ENCODE measurements around the gene ATP1A2.

Gene ATP1A2

GRCh38 chr1:160078512-160079195, 36.9 kb upstream of the ATP1A2 start:
- TF ChIP-seq CTCF (IDR thresholded peaks at IDR 0.05; ENCODE audit: insufficient read depth, low read length, missing control alignments): peak; percentile 77
- ChIA-PET CTCF (interaction anchor here (0.6 to 11.7 kb wide), 44 partner anchors 7 to 301 kb away, joined by 3 to 116 read pairs (median 4); partner anchors contain the start of genes IGSF8, KCNJ10, PIGM and TAGLN2), POLR2A (no interaction called here)
- no peak overlapping the region for H3K4me3 ChIP-seq (ENCODE audit: low read depth, low read length)
- no peak for DNase-seq (ENCODE audit: low read depth, low spot score)

GRCh38 chr1:160079448-160079847, 36.1 kb upstream of the ATP1A2 start:
- no peak overlapping the region for H3K4me3 ChIP-seq (ENCODE audit: low read depth, low read length)
- ChIA-PET POLR2A (no interaction called here), CTCF (interaction anchor here (0.8 to 11.7 kb wide), 29 partner anchors 7 to 302 kb away, joined by 3 to 116 read pairs (median 9); partner anchors contain the start of genes IGSF8 and TAGLN2)
- DNase-seq (ENCODE audit: low read depth, low spot score): no peak
- TF ChIP-seq CTCF (IDR thresholded peaks at IDR 0.05; ENCODE audit: insufficient read depth, low read length, missing control alignments): no peak

DNA sequence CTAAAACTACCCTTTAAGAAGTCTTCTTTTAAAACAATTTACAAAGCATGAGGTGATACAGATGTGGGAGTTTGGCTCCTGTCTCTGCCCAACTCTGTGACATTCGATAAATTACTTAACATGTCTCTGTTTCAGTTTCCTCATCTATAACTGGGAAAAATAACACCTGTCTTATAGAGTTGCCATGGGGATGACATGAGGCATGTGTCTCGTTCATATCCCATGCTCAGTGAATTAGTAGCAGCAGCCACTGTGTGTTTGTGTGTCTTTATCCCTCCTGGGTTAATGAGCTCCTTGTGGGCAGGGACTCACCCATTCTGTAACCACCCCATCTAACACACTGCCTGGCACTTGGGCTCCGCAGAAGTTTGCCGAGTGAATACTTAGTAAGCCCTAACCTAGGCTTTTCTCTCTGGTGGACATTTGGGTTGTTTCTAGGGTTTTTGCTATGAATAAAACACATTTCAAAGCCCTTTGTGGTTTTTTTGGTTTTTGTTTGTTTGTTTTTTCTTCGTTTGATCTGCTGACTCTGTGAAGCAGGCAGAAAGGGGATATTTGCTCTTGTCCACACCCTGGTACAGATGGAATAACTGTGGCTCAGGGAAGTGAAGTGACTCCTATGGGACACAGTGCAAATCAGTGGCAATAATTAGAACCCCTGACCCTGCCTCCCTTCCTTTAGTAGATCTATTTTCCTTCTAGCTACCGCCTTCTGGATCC, 35.0 kb upstream of the ATP1A2 start:
- ChIA-PET CTCF (interaction anchor here (0.7 to 9.2 kb wide), 17 partner anchors 9 to 296 kb away, joined by 3 to 147 read pairs (median 9); partner anchors contain the start of genes IGSF8, IGSF9 and PIGM), POLR2A (no interaction called here)
- no peak for DNase-seq (ENCODE audit: low read depth, low spot score)
- no peak for TF ChIP-seq CTCF (IDR thresholded peaks at IDR 0.05; ENCODE audit: insufficient read depth, low read length, missing control alignments)
- H3K4me3 ChIP-seq (ENCODE audit: low read depth, low read length): no peak overlapping the region

GRCh38 chr1:160081261-160081936, 34.2 kb upstream of the ATP1A2 start, which contains the start of gene KCNJ9:
Gene KCNJ9, plus strand, starts transcription at chr1:160081538. Its CDS starts 2,493 bp downstream, at chr1:160084031.
- POLR2A ChIA-PET: interaction anchor here (0.9 kb wide), 1 partner anchor 156 kb away, joined by 4 read pairs; the partner anchor contains the start of gene TAGLN2
- no peak within 1 kb of the TSS for H3K4me3 ChIP-seq (ENCODE audit: low read depth, low read length)
- DNase-seq (ENCODE audit: low read depth, low spot score): no peak
- CTCF ChIA-PET: interaction anchor here (0.7 to 9.2 kb wide), 18 partner anchors 9 to 295 kb away, joined by 3 to 147 read pairs (median 6); partner anchors contain the start of genes IGSF8, IGSF9 and PIGM
- TF ChIP-seq CTCF (IDR thresholded peaks at IDR 0.05; ENCODE audit: insufficient read depth, low read length, missing control alignments): no peak

DNA sequence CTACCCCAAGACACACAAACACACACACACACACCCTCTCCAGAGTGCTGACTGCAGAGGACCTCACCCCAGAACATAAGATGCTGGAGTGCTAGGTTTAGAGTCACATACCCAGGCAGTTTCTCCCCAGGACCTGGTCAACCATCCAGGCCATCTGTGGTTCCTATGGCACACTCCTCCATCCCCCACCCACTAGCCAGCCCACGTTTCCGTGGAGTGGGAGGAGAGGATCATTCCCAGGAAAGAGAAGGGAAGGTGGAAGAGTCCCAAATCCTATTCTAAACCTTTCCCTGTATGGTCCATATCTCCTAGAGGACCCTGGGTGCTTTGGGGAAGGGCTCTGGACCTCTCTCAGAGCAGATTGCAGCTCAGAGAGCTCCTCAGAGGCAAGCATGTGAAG, 33.1 kb upstream of the ATP1A2 start:
- no peak for DNase-seq (ENCODE audit: low read depth, low spot score)
- H3K4me3 ChIP-seq (ENCODE audit: low read depth, low read length): no peak overlapping the region
- ChIA-PET POLR2A (no interaction called here), CTCF (interaction anchor here (1.1 to 9.2 kb wide), 14 partner anchors 10 to 280 kb away, joined by 3 to 147 read pairs (median 7); partner anchors contain the start of gene IGSF8)
- TF ChIP-seq CTCF (IDR thresholded peaks at IDR 0.05; ENCODE audit: insufficient read depth, low read length, missing control alignments): no peak

Data from AG04449 (cell line).